Stomach (tissue), 4 donors: ENCODE measurements around the gene USP9X.
"Not testable (repeated sequence)": the region's sequence is repeated elsewhere in the genome, so short reads cannot be mapped to it uniquely, and the experiment has no call there.

Experiments used
- CTCF ChIP-seq, 7 experiments: fragments of 450-650 bp in 4 of 7; fragments of 200-600 bp in 3 of 7; sonication (generic) in 3 of 7; IDR thresholded peaks; one replicate each; pipeline ENCODE4 v1.5.1; 2016 to 2019; ENCODE audit warnings: antibody characterized with exemption in 7 of 7, control low read depth in 2 of 7, mild to moderate bottlenecking in 1 of 7
- POLR2A ChIP-seq, 4 donors: fragments of 450-650 bp; IDR thresholded peaks; one replicate each; pipeline ENCODE4 v1.6.1; 2016; ENCODE audit warnings: antibody characterized with exemption in 4 of 4, control low read depth in 2 of 4, mild to moderate bottlenecking in 1 of 4, moderate library complexity in 1 of 4

- TF ChIP-seq CTCF, POLR2A (IDR thresholded peaks at IDR 0.05): not testable (repeated sequence)
Observed at GRCh38 chrX:41285928-41286327, 200.7 kb downstream of the USP9X start.
